Endothelial cell of umbilical vein (primary cell): ENCODE results near the gene DNAH6. TPM values are rescaled to one million over a fixed set of nuclear protein-coding genes. Genes with fewer than 3 reads are reported as not detected.

ENCODE experiments used
- BruUV-seq: library from RNA; stranded (reverse); fragments of 400-500 nt; replicated peaks from 2 replicates; lab custom pipeline; 2021; lab: Mats Ljungman, UMichigan
- CTCF ChIA-PET: fragments of 300-600, 350-600 bp; sonication (Branson Sonifier 250); formaldehyde crosslinking; loops from one replicate; lab custom pipeline; 2021; ENCODE audit warnings: antibody characterized with exemption, inconsistent platforms; lab: Charles Lee
- POLR2A ChIA-PET: fragments of 300-600, 350-600 bp; sonication (Branson Sonifier 250); formaldehyde crosslinking; loops from one replicate; lab custom pipeline; 2021; ENCODE audit warnings: antibody characterized with exemption, inconsistent platforms; lab: Charles Lee
- DNase-seq: peaks from one replicate; pipeline ENCODE4 v3.0.0-alpha.2; 2011; ENCODE audit warnings: low read depth, low spot score
- FAIRE-seq: peaks from 2 replicates; lab custom pipeline; 2011; peaks lifted over from hg19 to GRCh38; lab: Jason Lieb, UNC
- H2AFZ ChIP-seq: 2 replicates; pipeline ENCODE4 v1.6.0; 2012; ENCODE audit warnings: low read depth, low read length, control low read depth, inconsistent platforms
- H3K27ac ChIP-seq: 2 replicates; pipeline ENCODE4 v1.5.1; 2011; ENCODE audit warnings: low read depth, mild to moderate bottlenecking, control low read depth, low read length, moderate library complexity; ENCODE audit not compliant: insufficient read depth
- H3K27me3 ChIP-seq, 2 experiments: 2 replicates each; pipeline versions ENCODE4 v1.6.0 to v1.6.1; 2011; ENCODE audit warnings: low read length in 2 of 2, mixed read lengths in 1 of 2; ENCODE audit not compliant: control insufficient read depth in 2 of 2, insufficient read depth in 2 of 2
- H3K36me3 ChIP-seq, 2 experiments: 2 replicates in 1 of 2; 3 replicates in 1 of 2; pipeline ENCODE4 v1.5.1; 2011; ENCODE audit warnings: low read length in 2 of 2, mild to moderate bottlenecking in 1 of 2, moderate library complexity in 1 of 2; ENCODE audit not compliant: control insufficient read depth in 2 of 2, insufficient read depth in 2 of 2; ENCODE audit errors: extremely low read depth in 1 of 2
- H3K4me1 ChIP-seq: 3 replicates; pipeline ENCODE4 v1.5.1; 2011; ENCODE audit warnings: mild to moderate bottlenecking, low read length; ENCODE audit not compliant: control insufficient read depth, insufficient read depth; ENCODE audit errors: extremely low read depth
- H3K4me2 ChIP-seq: 2 replicates; pipeline ENCODE4 v1.6.1; 2011; ENCODE audit warnings: low read length, control low read depth, mixed read lengths; ENCODE audit not compliant: insufficient read depth
- H3K4me3 ChIP-seq, 3 experiments: fragments of 200-600 bp in 1 of 3; sonication (generic), shearing (Covaris generic) in 1 of 3; replicated peaks in 1 of 3; 2 replicates each; pipeline ENCODE4 v1.5.1; 2011 to 2016; ENCODE audit warnings: control low read depth in 3 of 3, low read length in 3 of 3, mild to moderate bottlenecking in 2 of 3, inconsistent platforms in 1 of 3, low read depth in 1 of 3, moderate library complexity in 1 of 3; ENCODE audit not compliant: insufficient read depth in 1 of 3
- H3K79me2 ChIP-seq: 2 replicates; pipeline ENCODE4 v1.6.0; 2012; ENCODE audit warnings: low read length, inconsistent platforms; ENCODE audit not compliant: control insufficient read depth, insufficient read depth
- H3K9ac ChIP-seq: replicated peaks from 2 replicates; pipeline ENCODE3; 2011; ENCODE audit warnings: low read length, control low read depth; ENCODE audit not compliant: insufficient read depth; ENCODE audit errors: extremely low read depth
- H3K9me1 ChIP-seq: replicated peaks from 3 replicates; pipeline ENCODE4 v1.6.0; 2011; ENCODE audit warnings: mild to moderate bottlenecking, low read length; ENCODE audit not compliant: control insufficient read depth, insufficient read depth; ENCODE audit errors: extremely low read depth
- H3K9me3 ChIP-seq: replicated peaks from 2 replicates; pipeline ENCODE4 v1.5.1; 2012; ENCODE audit warnings: low read length, inconsistent platforms; ENCODE audit not compliant: control insufficient read depth, insufficient read depth
- H4K20me1 ChIP-seq: replicated peaks from 2 replicates; pipeline ENCODE3; 2011; ENCODE audit warnings: mild to moderate bottlenecking, low read length; ENCODE audit not compliant: control insufficient read depth, insufficient read depth; ENCODE audit errors: extremely low read depth
- CTCF ChIP-seq, 2 donors: IDR thresholded peaks; 1 replicate in 1 of 2; 2 replicates in 1 of 2; pipeline ENCODE4 v1.5.1; 2011; ENCODE audit warnings: low read length in 2 of 2, mild to moderate bottlenecking in 2 of 2, moderate library complexity in 2 of 2, control low read depth in 1 of 2, inconsistent platforms in 1 of 2, low read depth in 1 of 2; ENCODE audit not compliant: insufficient read depth in 1 of 2; ENCODE audit errors: extremely low read depth in 1 of 2
- EZH2 ChIP-seq: IDR thresholded peaks from 2 replicates; pipeline ENCODE4 v1.6.1; 2012; ENCODE audit warnings: borderline replicate concordance, low read depth, mild to moderate bottlenecking, moderate library complexity, low read length, inconsistent platforms; ENCODE audit not compliant: severe bottlenecking
- FOS ChIP-seq: IDR thresholded peaks from 2 replicates; pipeline ENCODE4 v1.6.1; 2011; ENCODE audit warnings: mild to moderate bottlenecking, low read length, moderate library complexity, borderline replicate concordance; ENCODE audit not compliant: insufficient read depth
- GATA2 ChIP-seq: IDR thresholded peaks from 2 replicates; pipeline ENCODE4 v1.7.0; 2011; ENCODE audit warnings: low read depth, mild to moderate bottlenecking, moderate library complexity, mixed read lengths, low read length; ENCODE audit not compliant: insufficient read length, insufficient read depth
- JUN ChIP-seq: IDR thresholded peaks from 2 replicates; pipeline ENCODE4 v1.6.1; 2011; ENCODE audit warnings: borderline replicate concordance, low read depth; ENCODE audit not compliant: insufficient read length, insufficient read depth
- MAX ChIP-seq: IDR thresholded peaks from 2 replicates; pipeline ENCODE4 v1.6.1; 2011; ENCODE audit not compliant: insufficient read depth, insufficient read length
- MYC ChIP-seq: IDR thresholded peaks from one replicate; pipeline ENCODE4 v1.6.1; 2011; ENCODE audit warnings: mild to moderate bottlenecking, low read depth, low read length
- POLR2A ChIP-seq: IDR thresholded peaks from 2 replicates; pipeline ENCODE4 v1.6.1; 2012; ENCODE audit warnings: low read depth, mild to moderate bottlenecking, control low read depth, low read length
- POLR2AphosphoS5 ChIP-seq: IDR thresholded peaks from 2 replicates; pipeline ENCODE4 v1.6.1; 2012; ENCODE audit warnings: low read depth, mild to moderate bottlenecking, control low read depth, low read length, moderate library complexity; ENCODE audit not compliant: insufficient read depth
- dilution Hi-C: fragments of 300-500 bp; cut with MboI; formaldehyde crosslinking; loops from one replicate; pipeline ENCODE4 v1.15.0; 2019; ENCODE audit warnings: low sequenced_read_pairs; ENCODE audit not compliant: extremely low pct_ligation_motif_present
- intact Hi-C: fragments of 100-400 bp; cut with micrococcal nuclease; formaldehyde crosslinking; loops from one replicate; pipeline ENCODE4 v1.10.0; 2022
- polyA plus RNA-seq, 4 experiments: library from polyadenylated mRNA; depleted of rRNA in 3 of 4; stranded (reverse) in 3 of 4; unstranded in 1 of 4; fragments of >200 nt; gene quantifications; 2 replicates each; pipeline versions ENCODE4 v1.2.1 to v1.2.3, GENCODE V29; 2011 to 2012; ENCODE audit warnings: missing spikeins in 1 of 4
- total RNA-seq: library from RNA; stranded (reverse); gene quantifications from 2 replicates; pipeline ENCODE4 v1.2.3, GENCODE V29; 2021

The DNAH6 gene
- total and polyA plus RNA-seq, 2 donors (not counting 3 experiments of a cell fraction or from before 2014, with no cell fraction given), result 0.24 TPM; not detected in 1

- no peaks in the 10 kb centered on the region for H4K20me1 ChIP-seq
- H3K79me2 ChIP-seq, result no peaks in the 10 kb centered on the region
- no peaks in the 10 kb centered on the region for H3K9me1 ChIP-seq
- no peaks in the 10 kb centered on the region for H3K36me3 ChIP-seq
- H3K27ac ChIP-seq, result no peak overlapping the region
- H3K4me1 ChIP-seq, result no peaks in the 10 kb centered on the region
- POLR2A ChIA-PET, result no interaction called here
- peaks cover 0 to under 1% of the 10 kb centered on the region in 2 experiments for H3K27me3 ChIP-seq
- intact Hi-C loops, result no loop called here
- H3K4me3 ChIP-seq, result no peak overlapping the region
- DNase-seq, result no peak
- CTCF ChIA-PET, result no interaction called here
- no peak overlapping the region for H3K4me2 ChIP-seq
- no TSS peak for BruUV-seq
- dilution Hi-C loops, result no loop called here
- no peak overlapping the region for H3K9ac ChIP-seq
- FAIRE-seq, result no peak
- peak overlapping the region; percentile 6 for H2AFZ ChIP-seq
- no peaks in the 10 kb centered on the region for H3K9me3 ChIP-seq
- TF ChIP-seq EZH2 (no peak), FOS (peak; percentile 21), MYC (no peak)
These were observed 276.7 kb downstream of the DNAH6 start for GRCh38 chr2:84792856-84793522.

DNA sequence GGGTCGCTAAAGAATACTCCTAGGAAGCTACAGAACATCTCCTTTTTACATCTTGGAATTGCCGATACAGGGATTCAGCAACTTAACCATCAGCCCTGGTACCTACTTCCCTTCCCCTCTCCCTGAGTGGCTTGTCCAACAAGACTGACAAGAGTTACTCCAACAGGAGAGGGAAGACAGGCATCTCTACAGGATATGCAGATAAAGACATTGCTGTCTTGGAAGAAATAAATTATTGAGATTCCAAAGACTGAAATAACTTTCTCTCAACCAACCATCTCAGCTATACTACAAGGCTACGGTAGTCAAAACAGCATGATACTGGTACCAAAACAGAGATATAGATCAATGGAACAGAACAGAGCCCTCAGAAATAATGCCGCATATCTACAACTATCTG lies 277.3 kb downstream of the DNAH6 start:
- Histone ChIP-seq H4K20me1 (no peaks in the 10 kb centered on the region), H3K27me3 (peaks cover 0 to 2% of the 10 kb centered on the region in 2 experiments), H3K9me3 (no peaks in the 10 kb centered on the region), H2AFZ (no peak overlapping the region), H3K9me1 (no peaks in the 10 kb centered on the region), H3K36me3 (no peaks in the 10 kb centered on the region), H3K27ac (no peak overlapping the region), H3K79me2 (no peaks in the 10 kb centered on the region), H3K4me1 (no peaks in the 10 kb centered on the region), H3K4me3 (no peak overlapping the region), H3K9ac (no peak overlapping the region), H3K4me2 (no peak overlapping the region)
- FAIRE-seq (no peak), DNase-seq (no peak)
- no TSS peak for BruUV-seq
- CTCF ChIA-PET, result no interaction called here
- dilution Hi-C loops, result no loop called here
- POLR2A ChIA-PET, result no interaction called here
- no peak for TF ChIP-seq MYC
- no peak for TF ChIP-seq MAX
- no peak for TF ChIP-seq EZH2
- TF ChIP-seq CTCF (IDR thresholded peaks at IDR 0.05; ENCODE audit: extremely low read depth in 1 of 2, insufficient read depth in 1 of 2, low read depth in 1 of 2, low read length in 2 of 2), result no peak
- TF ChIP-seq POLR2AphosphoS5, result no peak
- no peak for TF ChIP-seq FOS
- no peak for TF ChIP-seq POLR2A
- no peak for TF ChIP-seq GATA2
- TF ChIP-seq JUN, result no peak
- intact Hi-C loops, result no loop called here
